Thoracic aorta (tissue), 2 donors: Measurements from ENCODE around the gene ACY1. TPM values are rescaled to one million over a fixed set of nuclear protein-coding genes. Genes with fewer than 3 reads are reported as not detected.

Experiments used
- ATAC-seq: fragments of 150-250 bp; one replicate; pipeline ENCODE4 v1.8.0; 2017; ENCODE audit warnings: low read depth; ENCODE audit not compliant: insufficient number of reproducible peaks, low FRiP score
- DNase-seq: peaks from one replicate; pipeline ENCODE4 v3.0.0-alpha.2; 2020; ENCODE audit warnings: low spot score
- H3K27ac ChIP-seq, 2 donors: fragments of 200-600 bp; sonication (generic); 1 replicate in 1 of 2; 2 replicates in 1 of 2; pipeline ENCODE4 v1.5.1; 2016; ENCODE audit warnings: mild to moderate bottlenecking in 2 of 2, moderate library complexity in 2 of 2
- H3K27me3 ChIP-seq: fragments of 200-600 bp; sonication (generic); replicated peaks from 2 replicates; pipeline ENCODE4 v1.6.0; 2016; ENCODE audit warnings: mild to moderate bottlenecking; ENCODE audit not compliant: insufficient read depth
- H3K36me3 ChIP-seq: fragments of 200-600 bp; sonication (generic); one replicate; pipeline ENCODE4 v1.5.1; 2016
- H3K4me1 ChIP-seq, 2 donors: fragments of 200-600 bp; sonication (generic); 1 replicate in 1 of 2; 2 replicates in 1 of 2; pipeline versions ENCODE4 v1.5.1 to v1.6.0; 2016; ENCODE audit warnings: low read depth in 2 of 2, mild to moderate bottlenecking in 1 of 2; ENCODE audit not compliant: control insufficient read depth in 1 of 2
- H3K4me3 ChIP-seq: fragments of 200-600 bp; sonication (generic); 2 replicates; pipeline ENCODE4 v1.5.1; 2016; ENCODE audit warnings: mild to moderate bottlenecking
- H3K9me3 ChIP-seq: fragments of 200-600 bp; sonication (generic); 2 replicates; pipeline ENCODE4 v1.5.1; 2016
- total RNA-seq, 2 donors: library from RNA; depleted of rRNA; stranded (reverse); fragments of >200 nt; gene quantifications; one replicate each; pipeline versions ENCODE4 v1.1.0 to v1.2.3, GENCODE V29; 2016
- TF ChIP-seq, protein P1 (sequence below): fragments of 200-600 bp; sonication (generic); IDR thresholded peaks from one replicate; pipeline ENCODE4 v1.5.1; 2019; ENCODE audit warnings: antibody characterized with exemption

ACY1 gene
- total RNA-seq, 2 donors from 2014 or later: 6.1 to 12.3 TPM

DNA sequence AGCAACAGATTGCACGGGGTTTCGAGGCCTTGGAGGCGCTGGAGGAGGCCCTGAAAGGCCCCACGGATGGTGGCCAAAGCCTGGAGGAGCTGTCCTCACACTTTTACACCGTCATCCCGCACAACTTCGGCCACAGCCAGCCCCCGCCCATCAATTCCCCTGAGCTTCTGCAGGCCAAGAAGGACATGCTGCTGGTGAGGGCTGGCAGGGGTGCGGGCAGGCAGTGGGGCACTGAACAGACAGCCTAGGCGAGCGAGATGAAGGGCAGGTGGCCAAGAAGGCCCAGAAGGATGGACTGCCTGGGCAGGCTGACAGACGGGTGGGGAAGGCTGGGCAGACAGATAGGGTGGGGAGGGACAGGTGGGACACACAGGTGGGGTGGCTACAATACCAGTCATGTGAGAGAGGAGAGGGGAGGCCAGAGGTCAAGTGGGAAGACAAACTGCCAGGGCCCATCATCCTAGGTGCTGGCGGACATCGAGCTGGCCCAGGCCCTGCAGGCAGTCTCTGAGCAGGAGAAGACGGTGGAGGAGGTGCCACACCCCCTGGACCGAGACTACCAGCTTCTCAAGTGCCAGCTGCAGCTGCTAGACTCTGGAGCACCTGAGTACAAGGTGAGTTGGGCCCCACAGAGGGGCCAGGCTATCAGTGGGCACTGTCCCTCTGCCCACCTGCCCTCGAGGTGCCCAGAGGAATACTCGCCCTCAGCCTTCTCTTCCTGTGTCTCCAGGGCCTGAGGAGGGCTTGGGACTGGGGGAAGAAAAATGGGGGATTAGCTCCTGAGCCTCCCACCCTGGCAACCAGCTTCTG lies 38.1 kb upstream of the ACY1 start:
- Histone ChIP-seq H3K27ac (no peak overlapping the region), H3K4me1 (peaks cover 12 to 26% of the 10 kb centered on the region in 2 donors), H3K9me3 (no peaks in the 10 kb centered on the region), H3K27me3 (no peaks in the 10 kb centered on the region), H3K36me3 (no peaks in the 10 kb centered on the region), H3K4me3 (no peak overlapping the region)
- TF ChIP-seq, protein P1, sequence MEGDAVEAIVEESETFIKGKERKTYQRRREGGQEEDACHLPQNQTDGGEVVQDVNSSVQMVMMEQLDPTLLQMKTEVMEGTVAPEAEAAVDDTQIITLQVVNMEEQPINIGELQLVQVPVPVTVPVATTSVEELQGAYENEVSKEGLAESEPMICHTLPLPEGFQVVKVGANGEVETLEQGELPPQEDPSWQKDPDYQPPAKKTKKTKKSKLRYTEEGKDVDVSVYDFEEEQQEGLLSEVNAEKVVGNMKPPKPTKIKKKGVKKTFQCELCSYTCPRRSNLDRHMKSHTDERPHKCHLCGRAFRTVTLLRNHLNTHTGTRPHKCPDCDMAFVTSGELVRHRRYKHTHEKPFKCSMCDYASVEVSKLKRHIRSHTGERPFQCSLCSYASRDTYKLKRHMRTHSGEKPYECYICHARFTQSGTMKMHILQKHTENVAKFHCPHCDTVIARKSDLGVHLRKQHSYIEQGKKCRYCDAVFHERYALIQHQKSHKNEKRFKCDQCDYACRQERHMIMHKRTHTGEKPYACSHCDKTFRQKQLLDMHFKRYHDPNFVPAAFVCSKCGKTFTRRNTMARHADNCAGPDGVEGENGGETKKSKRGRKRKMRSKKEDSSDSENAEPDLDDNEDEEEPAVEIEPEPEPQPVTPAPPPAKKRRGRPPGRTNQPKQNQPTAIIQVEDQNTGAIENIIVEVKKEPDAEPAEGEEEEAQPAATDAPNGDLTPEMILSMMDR: no peak
- ATAC-seq (no peak), DNase-seq (no peak)

DNA sequence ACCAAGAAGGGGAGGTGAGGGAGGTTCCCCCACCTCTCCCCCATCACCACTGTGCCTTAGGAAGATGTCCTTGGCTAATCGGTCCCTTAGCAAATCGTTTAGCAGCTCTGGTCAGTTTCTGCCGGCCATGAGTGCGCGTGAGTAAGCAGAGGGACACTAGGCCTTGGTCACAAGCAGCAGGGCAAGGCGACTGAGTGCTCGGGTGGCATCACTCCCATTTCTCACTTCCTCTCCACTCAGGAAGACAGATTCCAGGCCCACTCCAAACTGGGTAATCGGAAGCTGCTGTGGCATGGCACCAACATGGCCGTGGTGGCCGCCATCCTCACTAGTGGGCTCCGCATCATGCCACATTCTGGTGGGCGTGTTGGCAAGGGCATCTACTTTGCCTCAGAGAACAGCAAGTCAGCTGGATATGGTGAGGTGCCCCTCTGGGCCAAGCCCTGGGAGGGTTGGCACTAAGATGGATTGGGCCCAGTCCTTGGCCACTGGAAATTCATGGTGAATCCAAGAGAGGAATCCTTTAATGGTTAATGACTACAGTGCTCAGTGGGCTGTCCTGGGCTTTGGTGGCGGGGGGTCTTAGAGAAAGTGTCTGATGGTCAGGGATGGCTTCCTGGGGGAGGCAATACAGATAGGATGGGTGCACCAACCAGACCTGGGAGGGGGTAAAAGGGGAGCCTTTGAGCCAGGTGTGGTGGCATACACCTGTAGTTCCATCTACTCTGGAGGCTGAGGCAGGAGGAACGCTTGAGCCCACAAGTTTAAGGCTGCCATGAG lies 37.2 kb upstream of the ACY1 start:
- ATAC-seq (no peak), DNase-seq (no peak)
- Histone ChIP-seq H3K4me1 (peaks cover 7 to 17% of the 10 kb centered on the region in 2 donors), H3K27me3 (no peaks in the 10 kb centered on the region), H3K27ac (no peak overlapping the region), H3K9me3 (no peaks in the 10 kb centered on the region), H3K4me3 (no peak overlapping the region), H3K36me3 (no peaks in the 10 kb centered on the region)
- TF ChIP-seq, protein P1: no peak

DNA sequence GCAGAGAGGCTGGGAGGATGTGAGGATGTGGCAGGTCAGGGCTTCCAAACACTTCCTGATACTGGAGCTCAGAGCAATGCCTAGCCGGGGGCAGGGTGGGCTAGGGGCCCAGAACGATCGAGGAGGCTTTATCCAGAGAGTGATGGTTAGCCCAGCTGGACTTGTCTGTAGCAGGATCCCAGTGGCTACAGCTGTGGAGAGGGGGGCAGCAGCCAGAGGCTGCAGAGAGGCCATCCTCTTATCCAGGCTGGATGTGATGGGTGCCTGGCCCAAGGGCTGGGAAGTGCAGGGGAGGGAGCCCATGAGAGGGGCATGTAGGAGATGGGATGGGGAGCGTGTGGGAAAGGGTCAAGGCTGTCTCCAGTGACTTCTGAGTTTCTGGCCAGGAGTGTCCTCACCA lies 36.5 kb upstream of the ACY1 start:
- DNase-seq (no peak), ATAC-seq (no peak)
- H3K4me3 ChIP-seq: no peak overlapping the region
- H3K27ac ChIP-seq: no peak overlapping the region
- H3K4me1 ChIP-seq: peaks cover 7 to 13% of the 10 kb centered on the region in 2 donors
- H3K27me3 ChIP-seq: no peaks in the 10 kb centered on the region
- no peaks in the 10 kb centered on the region for H3K36me3 ChIP-seq
- H3K9me3 ChIP-seq: no peaks in the 10 kb centered on the region
- TF ChIP-seq, protein P1: no peak

DNA sequence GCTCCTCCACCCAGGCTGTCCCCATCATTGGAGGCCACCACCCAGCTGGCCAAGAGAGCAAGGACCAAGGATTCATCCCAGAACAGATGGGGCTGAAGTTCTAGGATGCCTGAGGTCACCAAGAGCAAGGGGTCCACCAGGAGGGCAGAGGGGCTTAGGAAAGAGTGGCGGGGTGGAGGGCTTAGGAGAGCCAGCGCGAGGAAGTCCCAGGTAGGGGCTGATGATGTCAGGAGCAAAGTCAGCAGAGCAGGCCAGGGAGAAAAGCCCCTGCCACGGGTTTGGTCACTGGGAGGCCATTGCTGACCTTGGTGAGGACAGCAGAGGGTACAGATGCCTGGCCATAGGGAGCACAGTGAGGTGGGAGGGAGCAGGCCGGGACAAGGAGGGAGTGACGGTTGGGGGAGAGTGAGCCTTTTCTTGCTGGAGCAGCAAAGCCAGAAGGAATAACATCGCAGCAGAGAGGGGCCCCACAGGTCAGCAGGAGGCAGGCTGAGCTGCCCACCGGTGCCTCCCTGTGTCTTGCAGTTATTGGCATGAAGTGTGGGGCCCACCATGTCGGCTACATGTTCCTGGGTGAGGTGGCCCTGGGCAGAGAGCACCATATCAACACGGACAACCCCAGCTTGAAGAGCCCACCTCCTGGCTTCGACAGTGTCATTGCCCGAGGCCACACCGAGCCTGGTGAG lies 36.0 kb upstream of the ACY1 start:
- peaks cover 7 to 11% of the 10 kb centered on the region in 2 donors for H3K4me1 ChIP-seq
- TF ChIP-seq, protein P1: no peak
- no peaks in the 10 kb centered on the region for H3K27me3 ChIP-seq
- no peaks in the 10 kb centered on the region for H3K9me3 ChIP-seq
- H3K27ac ChIP-seq: no peak overlapping the region
- no peak overlapping the region for H3K4me3 ChIP-seq
- H3K36me3 ChIP-seq: no peaks in the 10 kb centered on the region
- ATAC-seq (no peak), DNase-seq (no peak)

DNA sequence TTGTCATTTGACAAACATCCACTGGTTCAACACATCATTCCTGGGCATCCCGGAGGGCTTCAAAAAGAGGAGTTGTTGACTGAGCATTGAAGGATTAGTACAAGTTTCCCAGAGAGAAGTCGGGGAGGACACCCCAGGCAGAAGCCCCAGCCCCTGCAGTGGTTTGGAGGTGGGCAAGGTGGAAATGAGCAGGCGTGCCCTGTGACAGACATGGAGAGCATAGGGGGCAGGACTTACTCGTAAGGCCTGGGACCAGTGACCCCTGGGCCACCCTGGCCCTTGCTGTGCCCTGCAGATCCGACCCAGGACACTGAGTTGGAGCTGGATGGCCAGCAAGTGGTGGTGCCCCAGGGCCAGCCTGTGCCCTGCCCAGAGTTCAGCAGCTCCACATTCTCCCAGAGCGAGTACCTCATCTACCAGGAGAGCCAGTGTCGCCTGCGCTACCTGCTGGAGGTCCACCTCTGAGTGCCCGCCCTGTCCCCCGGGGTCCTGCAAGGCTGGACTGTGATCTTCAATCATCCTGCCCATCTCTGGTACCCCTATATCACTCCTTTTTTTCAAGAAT lies 35.2 kb upstream of the ACY1 start:
- Histone ChIP-seq H3K27me3 (no peaks in the 10 kb centered on the region), H3K4me3 (no peak overlapping the region), H3K9me3 (no peaks in the 10 kb centered on the region), H3K4me1 (peaks cover 0 to 4% of the 10 kb centered on the region in 2 donors), H3K36me3 (no peaks in the 10 kb centered on the region), H3K27ac (no peak overlapping the region)
- DNase-seq: no peak
- no peak for ATAC-seq
- TF ChIP-seq, protein P1: no peak
